Panc1 (cell line): ENCODE results near the gene ESCO1. TPM values are rescaled to one million over a fixed set of nuclear protein-coding genes. Genes with fewer than 3 reads are reported as not detected.

Experiments
- ATAC-seq: fragments of 200-7000 bp; cut with Tn5 transposase; 2 replicates; pipeline ENCODE4 v1.9.1; 2020; ENCODE audit warnings: mild to moderate bottlenecking, moderate library complexity
- BruUV-seq: library from RNA; stranded (reverse); fragments of 400-500 nt; replicated peaks from 2 replicates; lab custom pipeline; 2021; lab: Mats Ljungman, UMichigan
- CTCF ChIA-PET: fragments of 300-600 bp; sonication (Branson Sonifier 250); formaldehyde crosslinking; loops from one replicate; lab custom pipeline; 2022; ENCODE audit warnings: antibody characterized with exemption; lab: Charles Lee
- POLR2A ChIA-PET: fragments of 300-600 bp; sonication (Branson Sonifier 250); formaldehyde crosslinking; loops from one replicate; lab custom pipeline; 2022; ENCODE audit warnings: antibody characterized with exemption; lab: Charles Lee
- DNase-seq: peaks from one replicate; pipeline ENCODE4 v3.0.0-alpha.2; 2010; ENCODE audit warnings: low read depth, low spot score
- H3K27ac ChIP-seq: 2 replicates; pipeline ENCODE4 v1.5.1; 2011; ENCODE audit warnings: mild to moderate bottlenecking, low read length, inconsistent platforms
- H3K27me3 ChIP-seq: fragments of 200-500 bp; sonication (Bioruptor generic); 2 replicates; pipeline ENCODE4 v1.6.0; 2014; ENCODE audit warnings: low read length, inconsistent platforms; ENCODE audit not compliant: control insufficient read depth, insufficient read depth
- H3K36me3 ChIP-seq: fragments of 200-500 bp; sonication (Bioruptor generic); 2 replicates; pipeline ENCODE4 v1.5.1; 2014; ENCODE audit warnings: inconsistent platforms, mild to moderate bottlenecking, low read length, moderate library complexity; ENCODE audit not compliant: control insufficient read depth, insufficient read depth
- H3K4me1 ChIP-seq: 2 replicates; pipeline ENCODE4 v1.5.1; 2011; ENCODE audit warnings: inconsistent platforms, mild to moderate bottlenecking, low read length, moderate library complexity; ENCODE audit not compliant: control insufficient read depth, insufficient read depth
- H3K4me3 ChIP-seq, 2 experiments: 2 replicates each; pipeline ENCODE4 v1.5.1; 2011 to 2012; ENCODE audit warnings: low read depth in 2 of 2, low read length in 2 of 2, mild to moderate bottlenecking in 2 of 2, inconsistent platforms in 1 of 2, moderate library complexity in 1 of 2
- H3K9me3 ChIP-seq: fragments of 200-500 bp; sonication (Bioruptor generic); 2 replicates; pipeline ENCODE4 v1.5.1; 2014; ENCODE audit warnings: low read depth, mild to moderate bottlenecking, inconsistent platforms, low read length, moderate library complexity; ENCODE audit not compliant: control insufficient read depth, insufficient read depth
- CTCF ChIP-seq: fragments of 450-650 bp; IDR thresholded peaks from 2 replicates; pipeline ENCODE4 v1.5.1; 2017; ENCODE audit warnings: mild to moderate bottlenecking
- POLR2AphosphoS5 ChIP-seq: IDR thresholded peaks from 2 replicates; pipeline ENCODE4 v1.6.1; 2012; ENCODE audit warnings: mild to moderate bottlenecking, low read depth, low read length, moderate library complexity
- REST ChIP-seq, 2 experiments: IDR thresholded peaks; 2 replicates each; pipeline ENCODE4 v1.6.1; 2011 to 2012; ENCODE audit warnings: low read depth in 2 of 2, control low read depth in 1 of 2, low read length in 1 of 2, mild to moderate bottlenecking in 1 of 2, moderate library complexity in 1 of 2; ENCODE audit not compliant: insufficient read depth in 1 of 2
- SIN3A ChIP-seq: IDR thresholded peaks from 2 replicates; pipeline ENCODE4 v1.6.1; 2012; ENCODE audit warnings: low read depth, mild to moderate bottlenecking, low read length, moderate library complexity, borderline replicate concordance; ENCODE audit not compliant: insufficient read depth
- TCF7L2 ChIP-seq: IDR thresholded peaks from 2 replicates; pipeline ENCODE4 v1.6.1; 2011; ENCODE audit warnings: mild to moderate bottlenecking, low read depth, low read length, inconsistent platforms
- in situ Hi-C: cut with HindIII; loops from 2 replicates; pipeline ENCODE4 v1.10.0; 2016; ENCODE audit warnings: low sequenced_read_pairs, low pct_unique_long_range_greater_than_20kb
- intact Hi-C: fragments of 100-400 bp; cut with micrococcal nuclease; formaldehyde crosslinking; loops from one replicate; pipeline ENCODE4 v1.10.0; 2022; ENCODE audit not compliant: unreplicated experiment
- total RNA-seq: library from RNA; stranded (reverse); gene quantifications from one replicate; pipeline ENCODE4 v1.2.1, GENCODE V29; 2021; ENCODE audit not compliant: unreplicated experiment

The ESCO1 gene
- total RNA-seq, 1 experiment from 2014 or later = 15.4 TPM

GRCh38 chr18:21571772-21572171 is 28.7 kb downstream of the ESCO1 start:
- no peak for ATAC-seq
- Histone ChIP-seq H3K27ac (no peak overlapping the region), H3K36me3 (peaks cover 35% of the 10 kb centered on the region), H3K27me3 (no peaks in the 10 kb centered on the region), H3K4me3 (no peak overlapping the region), H3K9me3 (no peaks in the 10 kb centered on the region), H3K4me1 (no peaks in the 10 kb centered on the region)
- ChIA-PET CTCF (no interaction called here), POLR2A (no interaction called here)
- in situ Hi-C loops (no loop called here), intact Hi-C loops (no loop called here)
- TF ChIP-seq REST (IDR thresholded peaks at IDR 0.05; ENCODE audit: insufficient read depth in 1 of 2, low read depth in 2 of 2, low read length in 1 of 2) = no peak
- TF ChIP-seq POLR2AphosphoS5 = no peak
- no peak for TF ChIP-seq CTCF
- TF ChIP-seq TCF7L2 = no peak
- no peak for TF ChIP-seq SIN3A
- no TSS peak for BruUV-seq
- DNase-seq = no peak

GRCh38 chr18:21559195-21559594 is 41.3 kb downstream of the ESCO1 start:
- TSS peak; percentile 34 for BruUV-seq
- H3K9me3 ChIP-seq = no peaks in the 10 kb centered on the region

More at GRCh38 chr18:21559195-21559594, 41.3 kb downstream of the ESCO1 start:
- H3K4me1 ChIP-seq = no peaks in the 10 kb centered on the region
- no peak overlapping the region for H3K27ac ChIP-seq
- peaks cover 15% of the 10 kb centered on the region; the same call in 1 of the 2 replicates for H3K36me3 ChIP-seq
- TF ChIP-seq CTCF (no peak), REST (IDR thresholded peaks at IDR 0.05; ENCODE audit: insufficient read depth in 1 of 2, low read depth in 2 of 2, low read length in 1 of 2) (no peak), POLR2AphosphoS5 (no peak), TCF7L2 (no peak), SIN3A (no peak)
- H3K27me3 ChIP-seq = no peaks in the 10 kb centered on the region
- no peak overlapping the region for H3K4me3 ChIP-seq
- POLR2A ChIA-PET = no interaction called here
- in situ Hi-C loops (no loop called here), intact Hi-C loops (no loop called here)
- no peak for DNase-seq
- ATAC-seq = no peak
- CTCF ChIA-PET = no interaction called here
